ENCODE data around the gene LYPLAL1.

The LYPLAL1 gene

GRCh38 chr1:219226196-219226595 is 52.5 kb downstream of the LYPLAL1 start:
- H3K4me2 ChIP-seq (ENCODE audit: low read length): no peak overlapping the region
- no peaks in the 10 kb centered on the region for H3F3A ChIP-seq (ENCODE audit: control insufficient read depth, insufficient read depth)
- no peaks in the 10 kb centered on the region for H4K20me1 ChIP-seq (ENCODE audit: control insufficient read depth, insufficient read depth, low read depth, low read length)
- H3K4me1 ChIP-seq (ENCODE audit: control insufficient read depth, low read length): no peaks in the 10 kb centered on the region
- no peaks in the 10 kb centered on the region for H3K36me3 ChIP-seq (ENCODE audit: control insufficient read depth, low read length)
- TF ChIP-seq EZH2phosphoT487 (IDR thresholded peaks at IDR 0.05; ENCODE audit: borderline replicate concordance, low read length) (no peak), CTCF (IDR thresholded peaks at IDR 0.05; ENCODE audit: low read depth, low read length, poor library complexity, severe bottlenecking) (no peak)
- H3K27ac ChIP-seq (ENCODE audit: low read depth, low read length): no peak overlapping the region
- H3K4me3 ChIP-seq (ENCODE audit: low read length): no peak overlapping the region
- no peaks in the 10 kb centered on the region for H3K9me3 ChIP-seq (ENCODE audit: control insufficient read depth, insufficient read depth, low read length)
- no peaks in the 10 kb centered on the region for H3K27me3 ChIP-seq (ENCODE audit: control insufficient read depth, low read length)
- no peaks in the 10 kb centered on the region for H3K9me2 ChIP-seq (replicated peaks; ENCODE audit: control insufficient read depth, low read length)
- H3K79me2 ChIP-seq (ENCODE audit: control insufficient read depth, low read length): no peaks in the 10 kb centered on the region

- no peaks in the 10 kb centered on the region for H3K9me2 ChIP-seq (replicated peaks; ENCODE audit: control insufficient read depth, low read length)
- H3K4me2 ChIP-seq (ENCODE audit: low read length): no peak overlapping the region
- no peaks in the 10 kb centered on the region for H3K9me3 ChIP-seq (ENCODE audit: control insufficient read depth, insufficient read depth, low read length)
- H3K4me1 ChIP-seq (ENCODE audit: control insufficient read depth, low read length): no peaks in the 10 kb centered on the region
- no peak overlapping the region for H3K27ac ChIP-seq (ENCODE audit: low read depth, low read length)
- no peaks in the 10 kb centered on the region for H3F3A ChIP-seq (ENCODE audit: control insufficient read depth, insufficient read depth)
- H3K36me3 ChIP-seq (ENCODE audit: control insufficient read depth, low read length): no peaks in the 10 kb centered on the region
- no peak for TF ChIP-seq EZH2phosphoT487 (IDR thresholded peaks at IDR 0.05; ENCODE audit: borderline replicate concordance, low read length)
- no peak for TF ChIP-seq CTCF (IDR thresholded peaks at IDR 0.05; ENCODE audit: low read depth, low read length, poor library complexity, severe bottlenecking)
- no peaks in the 10 kb centered on the region for H3K27me3 ChIP-seq (ENCODE audit: control insufficient read depth, low read length)
- H4K20me1 ChIP-seq (ENCODE audit: control insufficient read depth, insufficient read depth, low read depth, low read length): no peaks in the 10 kb centered on the region
- H3K4me3 ChIP-seq (ENCODE audit: low read length): no peak overlapping the region
- H3K79me2 ChIP-seq (ENCODE audit: control insufficient read depth, low read length): no peaks in the 10 kb centered on the region
Measured at GRCh38 chr1:219227360-219228057, 53.8 kb downstream of the LYPLAL1 start.

- no peaks in the 10 kb centered on the region for H3K4me1 ChIP-seq (ENCODE audit: control insufficient read depth, low read length)
- H3K36me3 ChIP-seq (ENCODE audit: control insufficient read depth, low read length): no peaks in the 10 kb centered on the region
- H3K9me2 ChIP-seq (replicated peaks; ENCODE audit: control insufficient read depth, low read length): no peaks in the 10 kb centered on the region
- no peaks in the 10 kb centered on the region for H3F3A ChIP-seq (ENCODE audit: control insufficient read depth, insufficient read depth)
- no peak overlapping the region for H3K4me3 ChIP-seq (ENCODE audit: low read length)
- no peaks in the 10 kb centered on the region for H4K20me1 ChIP-seq (ENCODE audit: control insufficient read depth, insufficient read depth, low read depth, low read length)
- H3K4me2 ChIP-seq (ENCODE audit: low read length): no peak overlapping the region
- H3K27me3 ChIP-seq (ENCODE audit: control insufficient read depth, low read length): no peaks in the 10 kb centered on the region
- TF ChIP-seq EZH2phosphoT487 (IDR thresholded peaks at IDR 0.05; ENCODE audit: borderline replicate concordance, low read length): no peak
- no peak for TF ChIP-seq CTCF (IDR thresholded peaks at IDR 0.05; ENCODE audit: low read depth, low read length, poor library complexity, severe bottlenecking)
- no peak overlapping the region for H3K27ac ChIP-seq (ENCODE audit: low read depth, low read length)
- no peaks in the 10 kb centered on the region for H3K79me2 ChIP-seq (ENCODE audit: control insufficient read depth, low read length)
- H3K9me3 ChIP-seq (ENCODE audit: control insufficient read depth, insufficient read depth, low read length): no peaks in the 10 kb centered on the region
Measured at GRCh38 chr1:219228058-219228419, 54.4 kb downstream of the LYPLAL1 start.
